ENCODE data around the gene UQCRHL.

GRCh38 chr1:15764269-15764764 is 43.1 kb downstream of the UQCRHL start:
- TF ChIP-seq, protein P1, sequence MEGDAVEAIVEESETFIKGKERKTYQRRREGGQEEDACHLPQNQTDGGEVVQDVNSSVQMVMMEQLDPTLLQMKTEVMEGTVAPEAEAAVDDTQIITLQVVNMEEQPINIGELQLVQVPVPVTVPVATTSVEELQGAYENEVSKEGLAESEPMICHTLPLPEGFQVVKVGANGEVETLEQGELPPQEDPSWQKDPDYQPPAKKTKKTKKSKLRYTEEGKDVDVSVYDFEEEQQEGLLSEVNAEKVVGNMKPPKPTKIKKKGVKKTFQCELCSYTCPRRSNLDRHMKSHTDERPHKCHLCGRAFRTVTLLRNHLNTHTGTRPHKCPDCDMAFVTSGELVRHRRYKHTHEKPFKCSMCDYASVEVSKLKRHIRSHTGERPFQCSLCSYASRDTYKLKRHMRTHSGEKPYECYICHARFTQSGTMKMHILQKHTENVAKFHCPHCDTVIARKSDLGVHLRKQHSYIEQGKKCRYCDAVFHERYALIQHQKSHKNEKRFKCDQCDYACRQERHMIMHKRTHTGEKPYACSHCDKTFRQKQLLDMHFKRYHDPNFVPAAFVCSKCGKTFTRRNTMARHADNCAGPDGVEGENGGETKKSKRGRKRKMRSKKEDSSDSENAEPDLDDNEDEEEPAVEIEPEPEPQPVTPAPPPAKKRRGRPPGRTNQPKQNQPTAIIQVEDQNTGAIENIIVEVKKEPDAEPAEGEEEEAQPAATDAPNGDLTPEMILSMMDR (IDR thresholded peaks at IDR 0.05 in 4 of 5, conservative IDR thresholded peaks at IDR 0.05 in 1 of 5), result no peak
- no peak for TF ChIP-seq POLR2A (IDR thresholded peaks at IDR 0.05)
